Forelimb muscle (tissue), 1 donor: ENCODE measurements around the gene ZNF780B. TPM values are rescaled to one million over a fixed set of nuclear protein-coding genes. Genes with fewer than 3 reads are reported as not detected.

Source experiments
- DNase-seq: peaks from one replicate; pipeline ENCODE4 v3.0.0-alpha.2; 2013; ENCODE audit warnings: low read depth
- polyA plus RNA-seq: library from polyadenylated mRNA; unstranded; fragments of 120-200 nt; gene quantifications from one replicate; pipeline ENCODE4 v1.2.1, GENCODE V29; 2013; ENCODE audit not compliant: insufficient read length

ZNF780B gene
- polyA plus RNA-seq, 1 donor, result 13.4 TPM

DNA sequence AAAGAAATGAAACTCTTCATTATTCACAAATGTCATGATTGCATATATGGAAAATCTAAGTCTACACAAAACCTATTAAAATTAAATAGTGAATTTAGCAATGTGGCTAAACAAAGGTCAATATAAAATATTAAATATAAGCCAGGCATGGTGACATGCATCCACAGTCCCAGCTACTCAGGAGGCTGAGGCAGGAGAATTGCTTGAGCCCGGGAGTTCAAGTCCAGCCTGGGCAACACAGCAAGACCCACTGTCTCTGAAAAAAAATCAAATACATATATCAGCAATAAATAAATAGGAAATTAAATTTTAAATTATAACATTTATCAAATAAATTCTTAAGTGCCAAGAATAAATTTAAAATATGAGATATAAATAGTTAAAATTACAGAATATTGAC, 73.1 kb downstream of the ZNF780B start:
- DNase-seq, result no peak

Other genes starting within 250 kb of the ZNF780B start
- gene DYRK1B, start 222.1 kb downstream of the ZNF780B start, polyA plus RNA-seq, result 53.2 TPM
- 215 TPM for gene FBL, start 209.9 kb downstream of the ZNF780B start, polyA plus RNA-seq
- gene FCGBP, start 121.6 kb downstream of the ZNF780B start, polyA plus RNA-seq, result 5.6 TPM
- gene PSMC4, start 85.1 kb downstream of the ZNF780B start, polyA plus RNA-seq, result 54.5 TPM
- gene ZNF546, start 59.2 kb downstream of the ZNF780B start, polyA plus RNA-seq, result 4.6 TPM
- gene ZNF780A, start 34.7 kb upstream of the ZNF780B start, polyA plus RNA-seq, result 8.6 TPM
- gene MAP3K10, start 135.2 kb upstream of the ZNF780B start, polyA plus RNA-seq, result 10.1 TPM
- 0.10 TPM for gene TTC9B, start 162.2 kb upstream of the ZNF780B start, polyA plus RNA-seq
- 0.65 TPM for gene CCNP, start 170.5 kb upstream of the ZNF780B start, polyA plus RNA-seq
- 187 TPM for gene AKT2, start 229.1 kb upstream of the ZNF780B start, polyA plus RNA-seq